Activated CD4-positive, alpha-beta T cell treated with anti-CD3 and anti-CD28 coated beads, Interleukin-2, amount 50 U/mL, for 1 hour (primary cell): Measurements from ENCODE around the gene ANO2.

Experiments
- DNase-seq: peaks from one replicate; pipeline ENCODE4 v3.0.0-alpha.2; 2020

ANO2 gene

DNA sequence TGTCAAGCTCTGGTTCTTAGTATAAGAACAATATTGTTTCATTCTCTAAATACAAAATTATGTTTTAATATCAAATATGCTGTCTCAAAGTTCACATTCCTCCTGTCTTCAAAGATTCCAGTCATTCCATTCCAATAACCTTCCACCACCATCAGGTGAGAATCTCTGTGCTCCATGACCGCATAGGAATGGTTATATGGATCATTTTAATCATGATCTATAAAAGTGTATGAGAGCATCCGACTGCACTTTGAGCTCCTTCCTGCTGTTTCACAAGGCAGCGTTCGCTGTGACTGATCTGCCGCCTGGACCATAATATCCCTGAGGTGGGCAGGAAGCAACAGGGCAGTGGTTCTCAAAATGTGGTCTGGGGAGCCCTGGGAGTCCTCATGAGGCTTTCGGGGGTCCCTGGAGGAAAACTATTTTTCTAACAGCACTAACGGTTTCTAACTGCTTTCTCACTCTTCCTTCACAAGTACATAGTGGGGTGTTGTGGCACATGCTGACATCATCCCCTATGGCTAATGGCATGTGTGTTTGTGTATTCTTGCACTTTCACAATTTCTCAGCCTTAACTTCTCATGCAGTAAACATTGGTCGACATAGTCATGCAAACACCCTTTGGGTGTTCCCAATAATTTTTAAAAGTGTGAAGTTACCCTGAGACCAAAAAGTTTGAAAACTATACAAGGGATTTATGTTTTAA lies 137.4 kb downstream of the ANO2 start:
- no peak for DNase-seq

DNA sequence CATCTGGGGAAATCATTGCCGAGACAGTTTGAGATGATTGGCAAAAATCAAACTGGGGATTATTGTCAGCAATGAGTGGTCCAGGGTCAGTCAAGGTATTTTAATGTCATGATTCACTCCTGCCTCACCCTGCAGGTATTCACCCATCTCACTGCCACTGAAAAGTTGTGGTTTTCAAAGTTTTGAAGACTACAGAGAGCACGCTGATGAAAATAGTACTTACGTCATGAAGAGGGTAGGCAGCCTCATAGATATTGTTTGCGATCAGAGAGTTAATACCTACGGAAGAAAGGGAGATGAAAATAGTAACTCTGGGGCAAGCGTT lies 138.0 kb downstream of the ANO2 start:
- no peak for DNase-seq

DNA sequence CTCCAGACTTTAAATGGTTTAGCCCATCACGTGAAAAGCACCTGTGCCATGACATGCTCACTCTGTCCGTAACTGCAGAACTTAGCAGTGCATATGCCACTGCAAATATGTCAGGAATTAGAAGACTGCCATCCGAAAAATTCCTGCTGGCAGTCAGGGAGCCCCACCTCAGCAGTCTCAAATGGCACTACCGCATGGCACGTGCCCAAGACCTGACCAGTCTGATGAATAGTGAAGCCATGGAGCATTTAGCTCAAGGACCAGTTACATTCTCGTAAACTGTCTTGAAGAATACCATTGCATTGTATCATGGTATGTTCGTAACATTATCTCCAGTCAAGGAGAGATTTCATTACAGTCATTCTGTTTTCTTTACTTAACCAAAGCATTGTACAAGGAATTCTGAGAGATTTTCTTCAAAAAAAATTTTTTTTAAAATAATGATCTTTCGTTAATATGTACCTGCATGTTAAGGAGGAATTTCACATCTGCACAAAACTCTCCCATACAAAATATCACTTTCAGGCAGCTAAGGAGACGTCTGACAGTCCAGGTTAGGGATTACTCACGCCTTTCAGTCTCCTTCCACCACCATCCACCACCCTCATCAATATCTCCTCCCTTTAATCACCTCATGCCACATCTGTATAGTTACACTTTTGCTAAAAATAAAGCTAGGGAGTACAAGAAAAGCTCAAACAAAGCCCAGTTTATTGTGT lies 138.5 kb downstream of the ANO2 start:
- no peak for DNase-seq

DNA sequence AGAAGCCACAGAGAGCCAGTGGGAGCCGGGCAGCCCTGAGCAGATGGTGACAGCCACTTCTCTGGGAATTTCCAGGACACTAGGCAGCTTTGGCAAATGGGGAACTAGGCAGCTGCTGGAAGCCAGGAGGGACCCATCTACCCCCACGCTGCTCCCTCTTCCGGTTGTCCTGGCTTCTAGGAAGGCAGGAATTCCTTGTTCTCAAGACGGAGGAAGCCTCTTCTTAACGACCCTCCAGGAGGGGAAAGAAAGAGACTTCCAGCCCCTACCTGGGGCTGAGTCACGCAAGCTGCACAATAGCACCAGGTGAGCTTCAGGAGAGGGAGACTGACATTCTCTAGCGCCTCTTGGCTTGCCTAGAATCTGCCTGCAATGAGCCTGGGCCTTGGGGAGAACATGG lies 141.5 kb downstream of the ANO2 start:
- no peak for DNase-seq

DNA sequence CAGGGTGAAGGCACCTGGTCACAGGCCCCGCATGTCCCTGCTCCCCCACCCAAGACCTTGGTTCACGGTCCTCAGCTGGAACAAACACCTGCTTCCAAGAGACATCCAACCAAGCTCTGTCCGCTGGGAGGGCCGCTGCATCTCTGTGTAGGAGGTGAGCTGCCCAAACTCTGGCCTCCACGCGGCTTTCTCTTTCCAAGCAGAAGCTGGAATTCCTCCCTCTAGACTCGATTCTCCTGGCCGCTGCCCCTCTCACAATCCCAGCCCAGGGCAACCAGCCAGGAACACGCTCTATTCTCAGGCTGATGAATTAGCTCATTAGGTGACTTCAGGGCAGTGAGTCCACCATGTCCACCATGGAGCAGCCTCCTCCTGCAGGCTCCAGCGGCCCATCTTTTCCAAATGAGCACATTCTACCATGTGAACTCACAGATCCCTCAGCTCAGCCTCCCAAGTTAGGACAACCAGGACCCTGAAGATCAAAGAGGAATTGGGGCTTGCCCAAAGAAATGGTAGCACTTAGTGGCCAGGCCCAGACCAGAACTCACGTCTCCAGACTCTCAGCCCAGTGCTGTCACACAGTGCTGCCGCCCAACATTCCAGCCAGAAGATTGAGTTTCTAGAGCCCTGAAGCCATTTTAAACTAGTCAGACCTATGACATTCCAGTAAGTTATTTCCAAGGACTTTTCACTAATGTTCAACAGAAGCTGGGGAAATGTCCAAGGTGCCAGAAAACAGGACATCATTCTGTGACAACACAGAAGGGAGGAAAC lies 146.6 kb downstream of the ANO2 start:
- no peak for DNase-seq

DNA sequence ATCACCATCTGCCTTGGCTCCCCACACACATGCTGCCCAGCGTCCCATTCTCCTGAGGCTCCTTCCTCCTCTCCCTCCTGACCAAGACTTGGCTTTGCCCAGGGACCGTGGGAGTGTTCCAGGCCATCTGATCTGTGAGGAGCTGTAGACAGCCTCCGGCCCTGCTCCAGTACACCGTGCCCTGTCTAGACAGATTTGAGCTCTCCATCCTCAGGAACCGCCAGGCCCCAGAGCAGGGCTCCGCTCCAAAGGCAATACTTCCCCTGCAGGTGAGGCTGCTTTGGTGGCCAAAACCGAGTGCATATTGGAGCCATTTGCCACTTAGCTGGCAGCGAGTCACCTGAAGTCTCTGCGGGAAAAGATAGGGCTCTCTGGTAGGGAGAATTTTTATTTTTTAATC lies 147.4 kb downstream of the ANO2 start:
- DNase-seq, result no peak

DNA sequence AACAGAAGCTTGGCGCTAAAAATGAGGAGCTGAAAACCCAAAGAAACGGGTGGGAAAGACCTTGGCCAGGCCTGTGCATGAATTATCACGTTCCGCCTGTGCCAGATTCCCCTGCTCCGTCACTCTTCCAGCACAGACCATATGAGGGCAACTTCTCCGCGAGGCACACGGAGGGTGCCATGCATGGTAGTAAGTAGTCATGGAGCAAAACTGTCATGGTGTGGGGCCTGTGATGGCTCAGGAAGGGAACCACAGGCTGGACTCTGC lies 148.2 kb downstream of the ANO2 start:
- no peak for DNase-seq

DNA sequence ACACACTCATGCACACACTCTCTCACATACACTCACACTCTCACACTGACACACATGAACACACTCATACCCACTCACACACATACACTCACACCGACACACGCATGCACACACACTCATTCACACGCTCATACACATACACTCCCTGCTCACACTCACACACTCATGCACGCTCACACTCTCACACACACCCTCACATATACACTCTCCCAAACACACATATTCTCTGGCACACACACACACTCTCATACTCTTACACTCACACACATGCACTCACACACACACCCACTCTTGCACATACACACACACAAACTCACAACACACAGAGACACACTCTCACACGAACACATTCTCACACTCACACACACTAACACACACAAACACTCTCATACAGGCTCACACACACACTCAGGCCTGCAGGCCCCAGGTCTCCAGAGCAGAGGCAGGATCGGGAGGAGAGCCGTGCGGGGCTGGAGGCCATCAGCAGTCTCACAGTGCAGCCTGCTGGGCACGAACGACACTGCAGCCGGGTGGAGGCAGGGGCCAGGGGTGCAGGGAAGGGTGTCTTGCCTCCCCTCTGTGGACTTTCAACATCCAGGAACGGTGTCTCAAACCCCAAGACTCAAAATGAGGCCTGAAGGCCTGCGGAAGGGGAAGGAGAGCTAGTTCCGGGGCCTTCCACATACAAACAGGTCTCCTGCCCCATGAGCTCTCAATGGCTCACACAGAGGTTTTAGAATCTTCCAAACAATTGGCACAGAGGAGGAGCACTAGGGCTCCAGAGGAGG lies 148.7 kb downstream of the ANO2 start:
- DNase-seq, result no peak

DNA sequence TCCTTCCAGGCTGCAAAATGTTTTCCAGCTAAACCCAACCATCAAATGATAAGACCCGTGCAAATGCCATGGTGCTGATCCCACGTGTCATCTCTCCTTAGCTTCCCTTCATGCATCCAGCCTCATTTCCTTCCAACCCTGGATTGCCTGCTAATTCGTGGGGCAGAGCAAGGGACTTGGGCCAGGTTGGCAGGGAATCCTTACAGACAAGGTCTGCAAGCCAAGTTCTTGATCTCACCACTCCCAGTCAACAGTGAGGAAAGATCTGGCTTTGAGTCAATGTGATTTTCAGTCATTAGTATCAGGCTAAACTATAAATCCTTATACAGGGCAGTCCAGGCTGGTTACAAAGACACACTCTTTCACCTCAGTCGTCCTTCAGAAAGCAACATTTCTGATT lies 150.9 kb downstream of the ANO2 start:
- no peak for DNase-seq

DNA sequence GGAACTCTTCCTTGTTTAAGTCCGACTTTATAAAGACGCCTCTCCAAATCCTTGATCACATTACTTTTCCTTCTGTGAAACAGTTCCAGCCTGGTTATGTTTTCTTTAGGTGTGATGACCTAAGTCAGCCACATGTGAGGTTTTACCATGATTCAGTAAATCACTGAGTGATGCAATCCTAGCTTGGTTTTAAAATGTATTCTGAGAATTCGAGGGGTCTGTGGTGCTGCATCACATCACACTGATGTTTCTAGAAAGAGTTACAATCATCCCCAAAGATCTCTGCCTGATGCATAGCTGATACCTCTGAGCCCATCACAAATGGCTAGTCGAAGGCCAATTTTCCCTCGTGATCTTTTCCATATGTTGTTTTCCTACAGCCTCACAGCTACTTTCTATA lies 152.7 kb downstream of the ANO2 start:
- DNase-seq, result no peak

DNA sequence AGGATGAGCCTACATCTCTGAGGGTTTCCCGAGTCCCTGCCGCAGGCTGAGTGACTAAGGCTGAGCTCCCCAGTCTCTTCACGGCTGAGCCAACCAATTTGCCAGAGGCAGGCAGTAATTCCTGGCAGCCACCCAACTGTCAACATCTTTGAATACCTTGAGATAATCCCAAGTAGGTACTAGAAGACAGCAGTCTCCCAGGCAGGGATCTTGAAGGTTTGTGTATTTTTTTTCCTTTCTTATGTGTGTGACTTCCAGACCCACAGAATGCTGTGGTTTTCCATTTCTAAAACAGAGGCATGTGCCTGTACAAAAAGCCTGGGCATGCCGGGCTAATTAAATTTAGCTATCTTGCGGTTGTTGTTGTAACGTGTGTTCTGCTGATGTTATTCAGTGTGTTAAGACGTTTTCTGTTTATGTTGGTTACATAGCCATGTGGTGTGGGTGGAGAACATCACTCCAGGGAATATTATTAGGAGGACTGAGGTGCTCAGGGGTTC lies 155.5 kb downstream of the ANO2 start:
- DNase-seq, result no peak

DNA sequence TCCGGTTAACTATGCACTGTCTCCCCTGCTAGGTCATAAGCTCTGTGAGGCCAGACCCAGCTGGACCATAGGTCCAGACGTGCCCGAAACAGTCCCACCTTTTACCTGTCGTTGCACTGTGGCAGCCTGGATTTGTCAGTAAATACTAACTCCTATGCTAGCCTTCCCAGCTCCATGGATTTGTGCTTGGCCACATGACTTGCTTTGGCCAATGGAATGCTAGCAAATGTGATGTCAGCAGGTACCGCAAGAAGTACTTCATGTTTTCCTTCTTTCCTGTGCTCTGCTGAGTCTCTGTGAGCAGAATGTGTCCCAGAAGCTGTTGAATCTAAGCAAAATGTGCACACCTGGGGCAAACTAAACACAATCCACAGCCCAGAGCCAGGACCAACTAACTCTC lies 157.2 kb downstream of the ANO2 start:
- no peak for DNase-seq

DNA sequence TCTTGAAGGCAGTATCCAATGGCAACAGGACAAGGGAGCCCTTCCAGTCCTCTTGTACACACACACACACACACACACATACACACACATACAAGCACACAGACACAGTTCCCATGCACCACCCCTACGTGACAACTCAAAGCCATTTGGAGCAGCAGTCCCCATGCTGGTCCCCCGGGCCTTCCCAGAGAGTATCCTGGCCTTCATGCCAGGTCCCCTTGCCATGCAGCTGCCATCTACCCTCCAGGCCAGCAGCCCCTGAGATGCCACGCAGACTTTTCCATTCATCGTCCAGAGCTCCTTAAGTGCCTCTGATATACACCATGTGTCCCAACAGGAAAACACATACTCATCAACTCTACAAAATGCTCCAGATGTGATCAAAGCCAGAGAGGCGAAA lies 159.5 kb downstream of the ANO2 start:
- DNase-seq, result no peak

DNA sequence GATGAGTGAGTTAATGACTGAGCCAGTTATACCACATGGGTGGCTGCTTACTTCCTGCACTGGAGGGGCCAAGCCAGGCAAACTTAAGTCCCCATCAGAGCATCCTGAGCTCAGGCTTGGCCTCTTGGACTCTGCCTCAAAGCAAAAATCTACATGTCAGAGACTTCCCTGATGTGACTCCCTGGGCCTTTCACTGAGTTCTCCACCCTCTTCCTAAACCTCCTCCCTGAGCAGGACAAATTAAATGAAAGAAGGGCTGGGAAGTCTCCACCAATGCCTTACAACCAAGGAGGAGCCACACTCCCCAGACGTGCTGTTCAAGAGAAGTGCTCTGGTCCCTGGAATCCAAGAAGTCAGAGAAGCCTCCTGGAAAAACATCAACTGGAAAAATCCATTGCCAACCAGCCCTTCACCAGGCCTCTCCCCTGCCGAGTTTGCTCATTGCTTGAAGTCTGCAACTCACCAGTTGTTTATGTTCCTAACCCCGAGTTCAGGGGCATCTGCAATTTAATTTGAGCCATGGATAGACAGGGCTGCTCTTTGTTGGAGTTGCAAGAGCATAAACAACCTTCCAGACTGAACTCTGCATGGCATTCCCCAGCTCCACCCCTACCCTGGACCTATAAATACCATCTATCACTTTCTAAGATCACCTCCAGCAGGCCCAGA lies 160.5 kb downstream of the ANO2 start:
- DNase-seq, result no peak

DNA sequence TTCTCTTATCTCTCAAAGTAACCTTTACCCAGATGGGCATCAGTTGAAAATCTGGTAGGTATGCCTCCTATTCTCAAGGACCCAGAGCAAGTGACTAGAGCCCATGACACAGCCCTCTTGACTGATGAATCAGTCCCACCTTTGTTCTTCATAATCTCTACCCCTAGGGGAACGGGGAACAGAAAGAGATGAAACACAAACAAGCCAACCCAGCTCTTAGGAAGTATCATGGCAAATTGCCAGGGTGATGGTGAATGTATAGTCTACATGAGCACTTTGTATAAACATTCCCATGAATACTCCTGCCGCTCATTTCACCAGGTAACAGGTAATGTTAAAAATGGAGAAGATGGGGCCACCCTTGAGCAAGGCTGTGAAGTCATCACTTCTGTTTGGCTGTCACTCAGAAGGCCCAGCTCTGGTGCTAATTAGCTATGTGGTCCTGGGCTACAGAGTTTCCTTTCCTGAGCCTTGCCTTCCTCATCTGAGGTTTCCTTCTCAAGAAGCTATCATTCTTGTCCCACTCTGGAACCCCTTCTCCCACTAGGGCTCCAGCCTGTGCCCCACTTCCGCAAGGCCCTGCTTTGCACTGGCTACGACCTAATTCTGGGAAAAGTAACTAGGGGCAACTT lies 161.7 kb downstream of the ANO2 start:
- no peak for DNase-seq

DNA sequence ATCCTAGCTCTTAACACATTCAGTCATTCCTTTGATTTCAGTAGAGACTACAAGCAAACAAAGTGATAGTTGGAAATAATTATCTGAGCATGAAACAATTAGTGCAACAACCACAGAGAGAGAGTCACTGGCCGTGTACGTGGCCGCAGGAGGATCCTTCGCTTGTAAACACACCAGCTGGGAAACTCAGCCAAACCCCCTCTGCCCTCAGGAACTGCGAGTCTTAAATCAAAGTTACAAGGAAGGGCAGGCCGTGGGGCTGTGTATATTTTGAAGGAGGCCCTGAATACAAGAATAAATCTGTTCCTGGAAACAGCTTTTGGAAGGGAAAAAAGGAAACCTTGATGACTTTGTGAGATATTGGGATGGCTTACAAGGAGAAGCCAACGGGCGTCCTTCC lies 164.5 kb downstream of the ANO2 start:
- DNase-seq, result no peak

DNA sequence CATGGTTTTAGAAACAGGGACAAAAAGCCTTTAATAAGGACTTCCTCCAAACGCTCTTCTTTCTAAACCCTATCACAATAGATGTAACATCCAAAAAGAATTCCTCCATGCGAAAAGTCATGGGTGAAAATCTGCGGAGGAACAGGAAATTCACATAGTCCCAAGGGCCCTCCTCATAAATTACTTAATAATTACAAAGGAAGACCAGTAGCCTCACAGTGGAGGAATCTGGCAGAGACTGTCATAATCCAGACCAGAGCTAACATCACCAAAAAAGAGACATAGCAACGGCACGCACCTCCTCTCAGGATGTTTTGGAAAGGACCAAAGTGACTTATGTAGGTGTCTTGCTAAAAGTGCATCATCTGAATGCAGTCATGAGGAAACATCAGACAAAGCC lies 165.7 kb downstream of the ANO2 start:
- DNase-seq, result no peak

DNA sequence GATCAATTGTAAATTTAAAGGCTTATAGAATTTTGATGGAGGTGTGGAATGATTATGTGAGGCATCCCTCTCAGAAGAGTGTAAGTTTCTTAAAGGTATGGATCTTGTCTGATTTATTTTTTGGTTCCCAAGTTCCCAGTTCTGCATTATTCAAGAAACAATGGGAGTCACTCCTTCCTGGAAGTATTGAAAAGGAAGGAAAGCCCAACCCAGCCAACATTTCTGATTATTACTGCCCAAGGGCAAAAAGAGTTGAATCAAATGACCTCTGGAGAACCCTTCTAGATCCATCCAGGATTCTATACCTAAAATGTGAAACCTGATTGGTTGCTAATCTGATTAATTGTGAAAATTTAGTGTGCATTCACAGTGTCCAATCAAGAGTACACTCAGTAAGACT lies 166.2 kb downstream of the ANO2 start:
- DNase-seq, result no peak

DNA sequence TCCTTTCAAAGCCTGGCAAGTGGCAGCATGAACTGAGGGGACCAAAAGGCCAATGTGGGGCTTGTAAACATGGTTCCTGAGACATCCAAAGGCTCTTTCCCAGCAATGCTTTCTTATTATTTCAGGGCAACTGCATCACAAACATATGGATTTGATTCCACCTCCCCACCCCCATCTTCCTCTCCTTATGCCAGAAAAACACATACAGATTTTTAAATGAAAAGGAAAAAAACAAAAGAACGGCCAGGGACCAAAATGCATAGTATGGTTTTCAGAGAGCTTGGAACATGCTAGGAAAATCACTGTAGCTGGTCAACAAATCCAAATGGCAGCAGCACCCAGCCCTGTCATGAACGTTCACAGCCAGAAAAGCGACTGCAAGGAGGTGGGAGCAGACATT lies 167.6 kb downstream of the ANO2 start:
- no peak for DNase-seq

DNA sequence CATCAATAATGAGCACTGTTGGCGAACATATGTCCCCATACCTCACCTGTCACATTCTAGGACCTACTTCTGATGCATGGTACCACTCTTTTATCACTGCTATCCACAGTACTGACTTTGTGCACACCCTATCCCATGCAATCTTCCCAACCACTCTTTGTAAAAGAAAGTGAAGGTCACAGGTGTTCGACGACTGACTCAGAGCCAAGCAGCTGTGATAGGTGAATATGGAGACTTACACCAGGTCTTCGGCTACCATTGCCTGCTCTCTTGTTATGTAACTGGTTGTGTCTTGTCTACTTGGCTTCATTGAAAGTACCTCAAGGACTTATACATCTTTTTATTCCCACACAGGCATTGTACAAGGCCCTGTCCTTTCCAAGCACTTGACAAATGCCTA lies 169.0 kb downstream of the ANO2 start:
- no peak for DNase-seq

DNA sequence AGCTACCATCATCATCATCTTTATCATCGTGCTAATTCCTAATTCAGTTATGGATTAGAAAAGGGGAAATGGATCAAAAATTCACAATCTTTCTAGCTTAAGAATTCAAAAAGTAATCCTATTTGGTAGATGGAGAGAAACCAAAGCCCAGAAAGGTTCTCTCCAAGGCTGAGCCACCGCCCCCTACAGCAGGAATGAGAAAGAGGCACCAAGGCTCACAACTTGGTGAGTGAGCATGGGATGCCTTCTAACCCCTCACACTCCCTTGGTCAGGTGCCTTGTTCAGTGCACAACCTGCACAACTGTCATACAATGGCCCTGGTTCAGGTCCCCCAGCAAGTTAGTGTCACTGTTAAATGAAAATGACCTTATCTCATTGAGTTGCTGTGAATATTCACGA lies 171.5 kb downstream of the ANO2 start:
- no peak for DNase-seq

DNA sequence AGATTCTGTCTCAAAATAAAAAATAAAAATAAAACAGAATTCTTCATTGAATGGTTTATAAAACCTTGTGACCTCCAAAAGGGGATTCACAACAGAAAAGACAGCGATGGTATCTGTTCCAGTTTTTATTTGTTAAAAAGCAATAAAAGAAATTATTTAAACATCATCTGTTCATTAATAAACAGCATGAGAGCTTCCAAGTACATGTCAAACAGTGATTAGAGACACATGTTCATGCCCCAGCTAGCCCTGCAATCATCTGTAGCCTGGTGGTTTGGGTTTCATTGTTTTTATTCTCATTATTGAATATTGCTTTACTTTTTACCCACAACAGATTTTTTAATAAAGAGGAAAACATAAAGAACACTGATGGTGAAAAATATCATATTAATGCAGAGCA lies 173.3 kb downstream of the ANO2 start:
- no peak for DNase-seq

DNA sequence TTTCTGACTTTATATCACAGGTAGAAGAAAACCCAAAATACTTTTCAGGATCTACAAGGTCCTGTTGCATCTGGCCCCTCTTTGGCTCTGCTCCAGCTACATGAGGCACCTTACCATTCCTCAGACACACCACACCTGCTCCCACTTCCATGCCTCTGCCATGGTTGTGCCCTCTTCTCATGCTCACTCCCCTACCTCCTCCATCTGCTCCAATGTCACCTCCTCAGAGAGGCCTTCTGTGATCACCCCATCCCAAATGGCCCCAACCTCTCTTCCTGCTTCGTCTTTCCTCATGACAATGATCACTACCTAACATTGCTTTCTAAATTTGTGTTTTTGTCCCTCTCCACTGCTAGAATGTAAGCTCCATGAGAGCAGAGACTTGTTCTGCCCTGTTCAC lies 174.3 kb downstream of the ANO2 start:
- DNase-seq, result no peak
